HG03457 (cell line): ENCODE data around the gene ADGRF3.
"Not testable (repeated sequence)": the region's sequence is repeated elsewhere in the genome, so short reads cannot be mapped to it uniquely, and the experiment has no call there.

ENCODE experiments used
- ATAC-seq: cut with Tn5 transposase; IDR thresholded peaks from one replicate; pipeline ENCODE4 v1.9.1; 2021; ENCODE audit warnings: moderate number of reproducible peaks; ENCODE audit not compliant: unreplicated experiment

The ADGRF3 gene

DNA sequence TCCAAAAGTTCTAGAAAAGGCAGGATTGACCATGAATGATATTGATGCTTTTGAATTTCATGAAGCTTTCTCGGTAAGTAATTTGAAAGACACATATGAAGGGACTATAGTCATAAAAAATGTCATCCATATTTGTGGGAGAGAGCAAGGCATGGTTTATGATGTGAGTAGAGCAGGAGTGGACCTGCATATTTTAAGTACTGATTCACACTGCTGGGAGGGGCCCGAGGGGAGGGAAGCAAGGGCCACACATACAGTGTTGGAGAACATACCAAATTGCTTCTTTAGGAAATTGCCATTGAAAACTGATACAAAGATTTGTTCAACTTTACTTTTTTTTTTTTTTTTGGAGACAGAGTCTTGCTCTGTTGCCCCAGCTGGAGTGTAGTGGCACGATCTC lies 62.5 kb downstream of the ADGRF3 start:
- ATAC-seq: no peak

DNA sequence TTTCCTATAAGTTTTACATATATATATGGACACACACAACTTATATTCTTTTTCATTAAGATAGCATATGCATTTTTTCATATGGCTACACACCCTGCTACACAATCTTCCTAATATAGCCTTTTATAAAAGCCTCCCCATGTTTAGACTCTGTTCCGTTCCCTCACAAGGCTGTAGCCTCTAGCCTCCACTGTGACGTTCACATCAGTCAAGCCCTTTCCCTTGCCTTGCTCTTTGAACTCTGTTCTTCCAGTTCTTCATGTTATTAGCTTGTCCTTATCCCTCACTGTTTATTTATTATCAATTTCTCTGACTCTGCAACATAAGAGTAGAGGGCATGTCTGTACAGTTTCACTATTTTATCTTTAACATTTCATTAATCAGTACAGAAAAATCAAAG lies 63.0 kb downstream of the ADGRF3 start:
- no peak for ATAC-seq

DNA sequence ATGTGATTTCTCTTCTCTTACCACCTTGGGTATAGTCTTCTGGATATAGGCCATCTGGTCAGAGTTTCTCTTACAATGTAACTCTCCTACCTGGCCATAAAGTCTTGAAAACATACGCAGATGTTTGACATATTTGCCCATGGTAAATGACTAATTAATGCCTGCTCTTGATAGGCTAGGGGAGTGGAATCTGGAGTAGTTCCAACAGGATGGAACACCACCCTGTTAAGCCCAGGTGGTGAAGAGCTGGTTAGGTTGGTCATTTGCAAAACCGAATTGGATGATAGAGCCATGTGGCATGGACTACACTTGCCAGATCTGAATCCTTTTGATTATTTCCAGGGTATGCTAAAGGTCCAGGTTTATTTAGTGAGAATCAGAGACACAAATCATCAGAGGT lies 65.4 kb downstream of the ADGRF3 start:
- no peak for ATAC-seq

DNA sequence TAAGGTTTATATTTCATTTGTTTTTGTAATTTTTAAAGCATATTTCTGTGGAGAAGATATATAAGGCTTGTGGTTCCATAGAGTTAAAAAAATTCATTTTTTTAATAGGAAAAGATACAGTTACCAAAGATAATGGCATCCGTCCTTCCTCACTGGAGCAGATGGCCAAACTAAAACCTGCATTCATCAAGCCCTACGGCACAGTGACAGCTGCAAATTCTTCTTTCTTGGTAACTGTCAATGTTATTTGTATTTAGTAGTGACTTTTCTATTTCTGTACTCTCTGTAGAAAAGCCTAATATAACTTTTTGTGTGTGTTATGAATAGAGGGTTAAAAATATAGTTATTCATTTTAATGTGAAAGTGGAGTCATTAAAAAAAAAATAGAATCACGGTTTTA lies 66.7 kb downstream of the ADGRF3 start:
- no peak for ATAC-seq

DNA sequence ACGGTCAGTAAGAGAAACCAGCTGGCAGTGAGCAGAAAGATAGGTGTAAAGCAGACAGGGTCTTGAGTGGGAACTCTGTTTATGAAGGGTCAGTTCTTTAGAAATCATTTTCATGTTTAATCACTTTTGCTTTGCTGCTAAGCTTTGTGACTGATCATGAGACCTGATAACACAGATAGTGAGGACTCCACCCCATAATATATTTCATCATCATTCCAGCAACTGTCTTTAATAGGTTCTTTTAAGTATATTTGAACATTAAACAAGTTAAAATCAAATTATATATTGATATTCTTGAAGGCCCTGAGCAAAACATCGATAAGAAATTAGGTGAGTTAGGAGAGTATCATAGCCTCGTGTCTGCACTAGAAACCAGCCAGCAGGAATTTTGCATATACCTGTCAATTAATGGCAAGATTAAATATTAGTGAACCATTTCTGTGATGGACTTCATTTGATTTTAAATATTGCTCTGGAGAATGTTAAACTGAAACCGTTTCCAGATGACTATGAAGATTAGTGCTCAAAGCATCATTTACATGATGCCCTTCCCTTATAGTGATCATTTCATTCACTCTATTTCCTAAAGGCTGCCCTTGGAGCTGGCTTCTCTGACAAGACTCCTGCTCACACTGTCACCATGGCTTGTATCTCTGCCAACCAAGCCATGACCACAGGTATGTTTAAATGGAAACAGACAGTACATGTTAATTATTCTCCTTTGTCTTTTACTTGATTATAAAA lies 69.9 kb downstream of the ADGRF3 start:
- ATAC-seq: no peak

DNA sequence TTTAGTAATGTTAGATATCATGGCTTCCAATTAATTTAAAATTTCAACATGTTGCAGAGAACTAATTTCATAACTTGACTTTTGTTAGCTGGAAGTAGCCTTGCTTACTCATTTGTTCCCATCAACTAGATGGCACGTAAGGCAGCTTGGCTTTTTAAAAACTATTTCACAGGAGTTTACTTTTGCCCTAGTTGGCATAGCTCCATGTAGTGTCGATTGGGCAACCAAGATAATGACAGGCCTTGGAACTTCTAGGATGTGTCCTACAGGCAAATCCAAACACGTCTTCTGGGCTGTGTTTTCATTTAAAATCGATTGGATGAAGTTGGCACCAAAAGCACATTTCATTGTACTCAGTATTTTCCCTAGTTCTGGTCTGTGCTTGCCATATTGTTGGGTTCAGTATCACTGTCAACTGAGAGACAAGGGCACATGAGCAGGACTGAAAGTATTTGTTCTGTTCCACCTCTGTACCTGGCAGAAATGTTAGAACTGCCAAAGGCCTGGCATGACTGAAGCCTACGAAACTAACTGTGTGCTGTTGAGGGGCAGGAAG lies 72.5 kb downstream of the ADGRF3 start:
- ATAC-seq: no peak

DNA sequence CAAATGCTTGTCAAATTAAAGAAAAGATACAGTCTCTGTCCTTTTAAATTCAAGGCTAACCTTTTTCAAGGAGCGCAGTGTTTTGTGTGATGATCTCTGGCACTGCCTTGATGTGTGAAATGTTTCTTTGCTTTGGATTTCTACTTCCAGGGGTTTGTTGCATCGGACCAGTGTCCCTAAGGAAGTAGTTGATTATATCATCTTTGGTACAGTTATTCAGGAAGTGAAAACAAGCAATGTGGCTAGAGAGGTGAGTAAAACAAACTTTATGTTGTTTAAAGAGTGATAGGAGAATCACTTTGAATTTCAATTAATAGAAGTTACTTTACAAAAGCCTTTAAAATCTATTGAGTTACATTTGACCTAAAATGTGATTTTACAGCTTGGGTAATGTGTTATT lies 73.1 kb downstream of the ADGRF3 start:
- ATAC-seq: no peak

DNA sequence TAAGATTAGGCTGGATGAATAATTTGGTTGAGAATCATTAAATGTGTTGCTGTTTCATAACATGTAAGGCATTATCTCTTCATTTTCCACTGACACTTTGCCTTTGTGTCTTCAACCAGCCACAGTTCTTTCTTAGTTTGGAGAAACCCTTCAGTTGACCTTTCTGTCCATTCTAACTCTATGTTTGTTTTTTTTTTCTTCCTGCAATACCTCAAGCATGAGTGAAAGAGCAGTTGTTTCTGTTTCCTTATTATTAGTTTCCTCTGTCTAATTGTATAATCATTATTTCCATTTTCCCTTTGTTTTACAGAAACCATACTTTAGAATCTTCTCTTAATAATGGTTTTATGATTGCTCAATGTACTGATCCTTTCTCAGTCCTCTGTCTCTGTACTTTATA lies 76.2 kb downstream of the ADGRF3 start:
- no peak for ATAC-seq

DNA sequence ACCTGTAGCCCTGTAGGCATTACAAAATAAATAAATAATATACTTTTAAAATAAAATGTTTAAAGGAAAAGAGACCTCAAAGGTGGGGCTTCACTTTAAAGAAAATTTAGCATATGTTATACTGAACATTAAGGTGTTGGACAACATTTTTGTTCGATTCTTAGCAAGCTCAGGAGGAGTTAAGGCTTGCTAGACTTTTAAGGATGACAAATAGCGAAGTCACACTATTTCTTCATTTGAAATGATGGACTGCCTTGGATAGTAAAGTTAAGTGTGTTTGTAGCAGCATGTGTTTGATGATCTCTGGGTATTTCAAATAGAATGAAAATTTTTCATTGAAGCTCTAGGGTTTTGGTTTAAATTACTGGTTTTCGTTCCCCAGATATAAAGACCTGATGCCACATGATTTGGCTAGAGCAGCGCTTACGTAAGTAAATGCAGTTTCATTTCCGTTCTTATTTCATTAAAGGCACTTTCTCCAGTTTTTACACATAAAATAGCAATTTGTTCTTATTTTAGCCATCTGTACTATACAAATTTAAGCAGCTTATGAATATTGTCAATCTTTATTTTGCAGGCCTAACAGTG lies 76.9 kb downstream of the ADGRF3 start:
- no peak for ATAC-seq

DNA sequence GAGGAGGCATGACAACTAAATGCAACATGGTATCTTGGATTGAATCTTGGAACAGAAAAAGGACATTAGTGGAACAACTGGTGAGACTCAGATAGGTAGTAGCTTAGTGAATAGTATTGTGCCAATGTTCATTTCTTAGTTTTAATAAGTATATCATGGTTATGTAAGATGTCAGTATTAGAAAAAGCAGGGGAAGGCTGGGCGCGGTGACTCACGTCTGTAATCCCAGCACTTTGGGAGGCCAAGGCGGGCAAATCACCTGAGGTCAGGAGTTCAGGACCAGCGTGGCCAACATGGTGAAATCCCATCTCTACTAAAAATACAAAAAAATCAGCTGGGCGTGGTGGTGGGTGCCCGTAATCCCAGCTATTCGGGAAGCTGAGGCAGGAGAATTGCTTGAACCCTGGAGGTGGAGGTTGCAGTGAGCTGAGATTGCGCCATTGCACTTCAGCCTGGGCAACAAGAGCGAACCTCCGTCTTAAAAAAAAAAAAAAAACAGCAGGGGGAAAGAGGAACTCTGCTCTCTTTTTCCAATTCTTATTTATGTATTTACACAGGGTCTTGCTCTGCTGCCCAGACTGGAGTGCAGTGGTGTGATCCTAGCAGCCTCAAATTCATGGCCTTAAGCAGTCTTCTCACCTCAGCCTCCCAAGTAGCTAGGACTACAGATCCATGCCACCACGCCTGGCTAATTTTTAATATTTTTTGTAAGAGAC lies 77.8 kb downstream of the ADGRF3 start:
- not testable (repeated sequence) for ATAC-seq

DNA sequence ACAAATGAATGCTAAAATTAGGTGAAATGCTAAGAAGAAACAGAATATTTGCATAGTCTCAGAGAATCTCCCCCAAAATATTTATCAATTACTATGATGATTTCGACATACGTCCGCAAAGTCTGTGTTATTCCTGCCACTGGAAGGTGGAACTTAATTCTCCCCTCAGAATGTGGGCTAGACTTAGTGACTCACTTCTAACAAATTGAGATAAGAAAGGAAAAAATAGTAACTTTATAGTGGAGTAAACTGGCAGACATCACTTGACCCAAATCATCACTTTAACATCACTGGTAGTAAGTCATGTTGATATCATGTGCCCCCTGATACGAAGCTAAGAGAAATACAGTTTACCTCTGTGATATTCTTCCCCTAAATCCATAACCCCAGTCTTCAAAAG lies 78.4 kb downstream of the ADGRF3 start:
- no peak for ATAC-seq

DNA sequence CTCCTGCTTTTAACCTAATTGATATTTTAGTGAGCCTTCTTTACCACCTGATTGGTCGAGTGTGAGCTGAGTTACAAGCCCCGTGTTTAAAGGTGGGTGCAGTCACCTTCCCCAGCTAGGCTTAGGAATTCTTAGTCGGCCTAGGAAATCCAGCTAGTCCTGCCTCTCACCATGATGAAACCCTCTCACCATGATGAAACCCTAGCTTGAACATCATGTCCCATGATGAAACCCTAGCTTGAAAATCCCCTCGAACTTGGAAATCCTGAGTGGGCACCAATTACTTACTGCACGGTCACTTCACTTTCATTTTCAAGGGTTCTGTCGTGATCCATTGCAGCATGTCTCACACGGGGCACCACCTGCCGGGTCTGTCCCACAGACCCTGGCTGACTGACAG lies 87.8 kb downstream of the ADGRF3 start:
- not testable (repeated sequence) for ATAC-seq
